ENCODE measurements around the gene IMPA2.

IMPA2 gene

GRCh38 chr18:12026562-12026961, 45.3 kb downstream of the IMPA2 start:
- TF ChIP-seq GLIS2 (tag by site-specific recombination; IDR thresholded peaks at IDR 0.05): no peak
- TF ChIP-seq ZNF311 (tag by site-specific recombination; IDR thresholded peaks at IDR 0.05; ENCODE audit: borderline replicate concordance): no peak
- TF ChIP-seq ZNF768 (tag by site-specific recombination; IDR thresholded peaks at IDR 0.05): no peak
- TF ChIP-seq ZBTB48 (tag by site-specific recombination; IDR thresholded peaks at IDR 0.05): no peak
- no peak for TF ChIP-seq ZBTB8A (tag by site-specific recombination; IDR thresholded peaks at IDR 0.05)
- TF ChIP-seq ZNF530 (tag by site-specific recombination; IDR thresholded peaks at IDR 0.05; ENCODE audit: low read depth): no peak
- no peak for TF ChIP-seq PRDM2 (tag by site-specific recombination; IDR thresholded peaks at IDR 0.05; ENCODE audit: borderline replicate concordance)
- TF ChIP-seq ZNF580 (tag by site-specific recombination; IDR thresholded peaks at IDR 0.05): no peak
- no peak for TF ChIP-seq ZNF707 (tag by site-specific recombination; IDR thresholded peaks at IDR 0.05)
- no peak for TF ChIP-seq ZSCAN5A (tag by site-specific recombination; IDR thresholded peaks at IDR 0.05)
- TF ChIP-seq KLF1 (tag by site-specific recombination; IDR thresholded peaks at IDR 0.05): no peak
- TF ChIP-seq ZNF792 (tag by site-specific recombination; IDR thresholded peaks at IDR 0.05): no peak
- no peak for TF ChIP-seq ZNF280D (tag by site-specific recombination; IDR thresholded peaks at IDR 0.05)
- no peak for TF ChIP-seq SALL2 (tag by site-specific recombination; IDR thresholded peaks at IDR 0.05; ENCODE audit: borderline replicate concordance)
- no peak for TF ChIP-seq ZNF416 (tag by site-specific recombination; IDR thresholded peaks at IDR 0.05)
- TF ChIP-seq REST (tag by site-specific recombination; IDR thresholded peaks at IDR 0.05): no peak
- TF ChIP-seq ZSCAN4 (tag by site-specific recombination; IDR thresholded peaks at IDR 0.05): no peak
- no peak for TF ChIP-seq ZNF266 (tag by site-specific recombination; IDR thresholded peaks at IDR 0.05; ENCODE audit: low read depth)
- TF ChIP-seq ZNF211 (tag by site-specific recombination; IDR thresholded peaks at IDR 0.05; ENCODE audit: low read depth): no peak
- CTCF ChIA-PET: no interaction called here
- no peak overlapping the region for H3K27ac ChIP-seq (ENCODE audit: extremely low read depth, low read depth, low read length)
- POLR2A ChIA-PET: no interaction called here
- H3K4me1 ChIP-seq (ENCODE audit: control insufficient read depth, insufficient read depth, low read length): no peaks in the 10 kb centered on the region
- H3K9me3 ChIP-seq (ENCODE audit: control insufficient read depth, insufficient read depth, low read depth, low read length): no peaks in the 10 kb centered on the region
- H3K4me3 ChIP-seq (ENCODE audit: low read depth, low read length): no peak overlapping the region
- H3K36me3 ChIP-seq (ENCODE audit: control insufficient read depth in 2 of 2, insufficient read depth in 1 of 2, low read length in 2 of 2): peaks cover 4 to 5% of the 10 kb centered on the region in 2 experiments; a peak in 2 of 3 replicates

Data from HEK293 (cell line).